Astrocyte (in vitro differentiated cells and primary cell): ENCODE results near the gene PUM2. TPM values are rescaled to one million over a fixed set of nuclear protein-coding genes. Genes with fewer than 3 reads are reported as not detected.

Experiments used
- DNase-seq: peaks from one replicate; pipeline ENCODE4 v3.0.0-alpha.2; 2010; ENCODE audit warnings: low read depth
- FAIRE-seq: peaks from 2 replicates; lab custom pipeline; 2011; peaks lifted over from hg19 to GRCh38; lab: Jason Lieb, UNC
- H2AFZ ChIP-seq: 2 replicates; pipeline ENCODE4 v1.6.0; 2012; ENCODE audit warnings: low read depth, low read length, inconsistent platforms
- H3K27ac ChIP-seq: 2 replicates; pipeline ENCODE4 v1.5.1; 2011; ENCODE audit warnings: low read depth, low read length, inconsistent platforms
- H3K27me3 ChIP-seq: 2 replicates; pipeline ENCODE4 v1.6.0; 2011; ENCODE audit warnings: low read length, inconsistent platforms; ENCODE audit not compliant: insufficient read depth
- H3K36me3 ChIP-seq: 2 replicates; pipeline ENCODE4 v1.5.1; 2011; ENCODE audit warnings: low read length, inconsistent platforms; ENCODE audit not compliant: insufficient read depth
- H3K4me1 ChIP-seq: 2 replicates; pipeline ENCODE4 v1.5.1; 2011; ENCODE audit warnings: low read length, inconsistent platforms; ENCODE audit not compliant: insufficient read depth
- H3K4me2 ChIP-seq: 2 replicates; pipeline ENCODE4 v1.6.0; 2012; ENCODE audit warnings: low read length, inconsistent platforms
- H3K4me3 ChIP-seq: 2 replicates; pipeline ENCODE4 v1.5.1; 2011; ENCODE audit warnings: low read depth, mild to moderate bottlenecking, low read length, inconsistent platforms; ENCODE audit not compliant: insufficient read depth
- H3K79me2 ChIP-seq: 2 replicates; pipeline ENCODE4 v1.6.0; 2012; ENCODE audit warnings: mild to moderate bottlenecking, low read length, inconsistent platforms; ENCODE audit not compliant: insufficient read depth
- H3K9ac ChIP-seq: 2 replicates; pipeline ENCODE4 v1.6.0; 2012; ENCODE audit warnings: mild to moderate bottlenecking, low read length, inconsistent platforms
- H3K9me3 ChIP-seq: 2 replicates; pipeline ENCODE4 v1.5.1; 2012; ENCODE audit warnings: low read depth, mild to moderate bottlenecking, low read length, inconsistent platforms; ENCODE audit not compliant: insufficient read depth
- H4K20me1 ChIP-seq: 2 replicates; pipeline ENCODE4 v1.6.0; 2012; ENCODE audit warnings: low read length, inconsistent platforms; ENCODE audit not compliant: insufficient read depth
- H3K27ac Mint-ChIP-seq: one replicate; pipeline ENCODE4 v1.8.0; 2021; ENCODE audit warnings: mild to moderate bottlenecking, mixed read lengths; ENCODE audit not compliant: unreplicated experiment
- H3K27me3 Mint-ChIP-seq: one replicate; pipeline ENCODE4 v1.8.0; 2021; ENCODE audit warnings: low read depth, mixed read lengths; ENCODE audit not compliant: unreplicated experiment
- H3K36me3 Mint-ChIP-seq: one replicate; pipeline ENCODE4 v1.8.0; 2021; ENCODE audit warnings: low read depth, mixed read lengths; ENCODE audit not compliant: unreplicated experiment
- H3K4me1 Mint-ChIP-seq: one replicate; pipeline ENCODE4 v1.8.0; 2021; ENCODE audit warnings: low read depth, mixed read lengths; ENCODE audit not compliant: unreplicated experiment
- H3K4me3 Mint-ChIP-seq: one replicate; pipeline ENCODE4 v1.8.0; 2021; ENCODE audit warnings: mild to moderate bottlenecking, moderate library complexity, mixed read lengths; ENCODE audit not compliant: unreplicated experiment
- H3K9me3 Mint-ChIP-seq: one replicate; pipeline ENCODE4 v1.8.0; 2021; ENCODE audit warnings: mild to moderate bottlenecking, mixed read lengths; ENCODE audit not compliant: unreplicated experiment
- CTCF ChIP-seq: IDR thresholded peaks from 2 replicates; pipeline ENCODE4 v1.5.1; 2011; ENCODE audit warnings: low read depth, mild to moderate bottlenecking, inconsistent platforms, low read length, moderate library complexity; ENCODE audit not compliant: insufficient read depth
- EZH2 ChIP-seq: IDR thresholded peaks from 2 replicates; pipeline ENCODE4 v1.6.1; 2012; ENCODE audit warnings: mild to moderate bottlenecking, low read length, inconsistent platforms; ENCODE audit not compliant: insufficient read depth
- total RNA-seq: library from RNA; stranded (reverse); gene quantifications from 2 replicates; pipeline ENCODE4 v1.2.1, GENCODE V29; 2021

The PUM2 gene
- total RNA-seq, 1 donor from 2014 or later, result 69.4 TPM

GRCh38 chr2:20291846-20292408 is 58.7 kb downstream of the PUM2 start:
- peaks cover 7% of the 10 kb centered on the region for H3K4me1 Mint-ChIP-seq

DNA sequence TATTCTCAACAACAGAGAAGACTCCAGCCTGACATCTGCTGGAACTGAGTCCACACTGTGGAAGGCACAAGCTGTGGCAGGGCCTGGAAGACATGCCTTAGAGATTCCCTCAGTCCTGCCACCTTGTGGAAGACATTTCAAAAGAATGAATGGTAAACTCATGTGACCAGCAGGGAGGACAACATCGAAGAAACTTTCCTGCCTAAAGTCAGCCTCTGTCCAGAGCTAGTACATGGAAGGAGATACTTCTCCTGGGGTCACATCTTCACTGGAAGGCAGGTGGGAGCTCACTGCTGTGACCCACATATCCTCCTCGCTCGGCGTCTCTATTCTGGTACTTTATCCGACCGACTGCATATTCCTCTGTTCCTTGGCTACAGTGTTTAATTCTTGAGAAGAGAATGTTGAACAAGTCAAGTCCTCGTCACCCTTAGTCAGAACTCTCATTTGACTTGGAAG is 59.5 kb downstream of the PUM2 start:
- Mint-ChIP-seq H3K36me3 (peaks cover 2% of the 10 kb centered on the region), H3K4me1 (peaks cover 7% of the 10 kb centered on the region), H3K27me3 (no peaks in the 10 kb centered on the region), H3K4me3 (no peak overlapping the region), H3K9me3 (no peaks in the 10 kb centered on the region), H3K27ac (peak overlapping the region; percentile 64)
- Histone ChIP-seq H2AFZ (no peak overlapping the region), H3K9ac (peak overlapping the region; percentile 9), H3K4me1 (peaks cover 7% of the 10 kb centered on the region), H3K79me2 (peaks cover 50% of the 10 kb centered on the region), H3K9me3 (no peaks in the 10 kb centered on the region), H3K27ac (peak overlapping the region; percentile 43), H4K20me1 (peaks cover 14% of the 10 kb centered on the region), H3K4me2 (peak overlapping the region; percentile 21), H3K27me3 (no peaks in the 10 kb centered on the region), H3K36me3 (peaks cover 12% of the 10 kb centered on the region), H3K4me3 (no peak overlapping the region)
- TF ChIP-seq CTCF, result peak; percentile 83
- TF ChIP-seq EZH2, result no peak
- DNase-seq, result peak; percentile 61
- peak; percentile 91 for FAIRE-seq

More at GRCh38 chr2:20291846-20292408, 58.7 kb downstream of the PUM2 start:
- H3K36me3 ChIP-seq, result peaks cover 13% of the 10 kb centered on the region
- Mint-ChIP-seq H3K4me3 (no peak overlapping the region), H3K9me3 (no peaks in the 10 kb centered on the region), H3K27me3 (no peaks in the 10 kb centered on the region), H3K36me3 (peaks cover 2% of the 10 kb centered on the region), H3K27ac (no peak overlapping the region)
- peaks cover 47% of the 10 kb centered on the region for H3K79me2 ChIP-seq
- H3K4me1 ChIP-seq, result peaks cover 7% of the 10 kb centered on the region
- no peak overlapping the region for H3K9ac ChIP-seq
- DNase-seq (no peak), FAIRE-seq (no peak)
- H3K4me3 ChIP-seq, result no peak overlapping the region
- no peak overlapping the region for H3K27ac ChIP-seq
- peaks cover 11% of the 10 kb centered on the region for H4K20me1 ChIP-seq
- H2AFZ ChIP-seq, result no peak overlapping the region
- H3K4me2 ChIP-seq, result no peak overlapping the region
- TF ChIP-seq EZH2 (no peak), CTCF (no peak)
- H3K9me3 ChIP-seq, result no peaks in the 10 kb centered on the region
- H3K27me3 ChIP-seq, result no peaks in the 10 kb centered on the region

- Mint-ChIP-seq H3K4me3 (no peak overlapping the region), H3K27ac (peak overlapping the region; percentile 34), H3K4me1 (peaks cover 7% of the 10 kb centered on the region), H3K27me3 (no peaks in the 10 kb centered on the region), H3K36me3 (peaks cover 2% of the 10 kb centered on the region), H3K9me3 (no peaks in the 10 kb centered on the region)
- H3K9ac ChIP-seq, result no peak overlapping the region
- peak; percentile 23 for DNase-seq
- peaks cover 7% of the 10 kb centered on the region for H3K4me1 ChIP-seq
- TF ChIP-seq CTCF (no peak), EZH2 (no peak)
- H3K4me3 ChIP-seq, result no peak overlapping the region
- peaks cover 48% of the 10 kb centered on the region for H3K79me2 ChIP-seq
- H4K20me1 ChIP-seq, result peaks cover 14% of the 10 kb centered on the region
- FAIRE-seq, result no peak
- H3K27ac ChIP-seq, result peak overlapping the region; percentile 26
- H2AFZ ChIP-seq, result no peak overlapping the region
- no peaks in the 10 kb centered on the region for H3K27me3 ChIP-seq
- peak overlapping the region; percentile 15 for H3K4me2 ChIP-seq
- H3K9me3 ChIP-seq, result no peaks in the 10 kb centered on the region
- H3K36me3 ChIP-seq, result peaks cover 16% of the 10 kb centered on the region
Measured at GRCh38 chr2:20288642-20289340, 61.9 kb downstream of the PUM2 start.
